ENCODE results near the gene GALNT9.
"Not testable (repeated sequence)": the region's sequence is repeated elsewhere in the genome, so short reads cannot be mapped to it uniquely, and the experiment has no call there.

GALNT9 gene

DNA sequence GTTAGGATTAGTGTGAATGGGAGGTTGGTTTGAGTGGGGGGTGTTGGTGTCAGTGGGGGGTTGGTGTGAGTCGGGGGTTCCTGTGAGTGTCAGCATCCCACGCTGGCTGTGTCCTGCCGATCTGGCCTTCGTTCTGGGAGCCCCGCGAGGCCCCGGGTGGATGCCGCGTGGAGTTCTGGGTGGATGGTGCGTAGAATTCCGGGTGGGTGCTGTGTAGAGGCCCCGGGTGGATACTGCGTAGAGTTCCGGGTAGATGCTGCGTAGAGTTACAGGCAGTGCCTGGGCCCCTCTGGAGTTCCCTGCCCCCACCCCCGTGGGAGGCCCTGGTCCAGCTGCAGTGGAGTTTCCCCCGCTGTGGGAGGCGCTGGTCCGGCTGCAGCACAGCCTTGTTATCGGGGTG lies 176.4 kb downstream of the GALNT9 start:
- no peak for DNase-seq

- DNase-seq, result no peak
These were observed 177.0 kb downstream of the GALNT9 start for GRCh38 chr12:132152411-132152821.

DNA sequence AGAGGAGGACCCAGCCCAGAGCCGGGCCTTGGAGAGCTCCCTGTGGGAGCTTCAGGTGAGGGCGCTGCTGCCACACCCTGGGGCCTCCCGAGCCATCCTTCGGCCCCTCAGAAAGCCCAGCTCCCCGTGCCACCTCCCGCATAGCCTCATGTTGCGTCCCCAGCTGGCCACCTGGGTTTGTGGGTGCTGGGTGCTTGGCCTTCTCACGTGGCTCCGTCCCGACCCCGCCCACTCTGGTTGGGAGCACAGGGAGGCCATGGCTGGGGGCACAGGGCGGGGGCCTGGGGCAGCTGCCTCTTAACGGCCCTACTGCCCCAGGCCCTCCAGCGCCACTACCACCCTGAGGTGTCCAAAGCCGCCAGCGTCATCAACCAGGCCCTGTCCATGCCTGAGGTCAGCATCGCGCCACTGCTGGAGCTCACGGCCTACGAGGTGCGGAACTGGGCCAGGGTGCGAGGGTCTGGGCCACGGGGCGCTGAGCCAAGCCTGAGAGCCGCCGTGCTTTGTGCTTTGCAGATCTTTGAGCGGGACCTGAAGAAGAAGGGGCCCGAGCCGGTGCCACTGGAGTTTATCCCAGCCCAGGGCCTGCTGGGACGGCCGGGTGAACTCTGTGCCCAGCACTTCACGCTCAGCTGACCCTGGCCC lies 177.5 kb downstream of the GALNT9 start:
- no peak for DNase-seq

DNA sequence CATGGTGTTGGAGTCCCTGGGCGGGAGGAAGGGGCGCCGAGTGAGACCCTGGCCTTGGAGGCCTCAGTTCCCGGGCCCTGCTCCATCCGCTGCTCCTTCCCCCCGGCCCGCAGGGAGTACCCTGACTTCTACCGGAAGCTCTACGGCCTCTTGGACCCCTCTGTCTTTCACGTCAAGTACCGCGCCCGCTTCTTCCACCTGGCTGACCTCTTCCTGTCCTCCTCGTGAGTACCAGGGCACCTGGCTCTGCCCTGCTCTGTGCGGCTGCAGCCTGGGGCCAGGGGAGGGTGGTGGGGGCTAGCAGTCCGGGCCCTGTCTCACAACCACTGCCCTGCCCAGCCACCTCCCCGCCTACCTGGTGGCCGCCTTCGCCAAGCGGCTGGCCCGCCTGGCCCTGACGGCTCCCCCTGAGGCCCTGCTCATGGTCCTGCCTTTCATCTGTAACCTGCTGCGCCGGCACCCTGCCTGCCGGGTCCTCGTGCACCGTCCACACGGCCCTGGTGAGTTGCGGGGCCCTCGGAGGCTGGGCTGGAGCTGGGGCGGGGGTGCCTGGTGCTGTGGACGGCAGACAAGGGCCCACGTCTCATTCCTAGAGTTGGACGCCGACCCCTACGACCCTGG lies 178.1 kb downstream of the GALNT9 start:
- no peak for DNase-seq

- no peak for DNase-seq
These were observed 178.6 kb downstream of the GALNT9 start for GRCh38 chr12:132150780-132151144.

DNA sequence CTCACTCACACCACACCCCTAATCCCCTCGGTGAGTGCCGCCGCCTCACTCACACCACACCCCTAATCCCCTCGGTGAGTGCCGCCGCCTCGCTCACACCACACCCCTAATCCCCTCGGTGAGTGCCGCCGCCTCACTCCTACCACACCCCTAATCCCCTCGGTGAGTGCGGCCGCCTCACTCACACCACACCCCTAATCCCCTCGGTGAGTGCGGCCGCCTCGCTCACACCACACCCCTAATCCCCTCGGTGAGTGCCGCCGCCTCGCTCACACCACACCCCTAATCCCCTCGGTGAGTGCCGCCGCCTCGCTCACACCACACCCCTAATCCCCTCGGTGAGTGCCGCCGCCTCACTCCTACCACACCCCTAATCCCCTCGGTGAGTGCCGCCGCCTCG lies 179.9 kb downstream of the GALNT9 start:
- not testable (repeated sequence) for DNase-seq

- DNase-seq, result no peak
These were observed 180.9 kb downstream of the GALNT9 start for GRCh38 chr12:132148368-132149045.

GRCh38 chr12:132147423-132148367 lies 181.7 kb downstream of the GALNT9 start:
- DNase-seq, result no peak

- DNase-seq, result no peak
These were observed 182.5 kb downstream of the GALNT9 start for GRCh38 chr12:132146772-132147422.

Data from amniotic stem cell (primary cell).